Pancreas (tissue), 10 donors: ENCODE results near the gene RAB15. TPM values are rescaled to one million over a fixed set of nuclear protein-coding genes. Genes with fewer than 3 reads are reported as not detected.
A peak's percentile ranks its signal among the peaks of the same experiment; 100 is the strongest.

Experiments used
- ATAC-seq, 4 donors: fragments of 200-7000 bp; cut with Tn5 transposase; one replicate each; pipeline versions ENCODE4 v1.8.0 to v1.9.1; 2020; ENCODE audit warnings: mild to moderate bottlenecking in 4 of 4, moderate library complexity in 4 of 4
- DNase-seq, 6 donors: peaks; one replicate each; pipeline ENCODE4 v3.0.0-alpha.2; 2020
- FAIRE-seq: peaks from 2 replicates; lab custom pipeline; 2012; peaks lifted over from hg19 to GRCh38; lab: Jason Lieb, UNC
- H3K27ac ChIP-seq, 4 donors: fragments of 200-600 bp; sonication (generic); 1 replicate in 3 of 4; 2 replicates in 1 of 4; pipeline versions ENCODE4 v1.5.0 to v1.8.0; 2020
- H3K27me3 ChIP-seq, 4 donors: fragments of 200-600 bp; one replicate each; pipeline ENCODE4 v1.8.0; 2021
- H3K36me3 ChIP-seq, 3 donors: fragments of 200-600 bp; sonication (generic) in 1 of 3; one replicate each; pipeline versions ENCODE4 v1.5.0 to v1.8.0; 2020 to 2021
- H3K4me1 ChIP-seq, 3 donors: fragments of 200-600 bp; one replicate each; pipeline ENCODE4 v1.8.0; 2021
- H3K4me3 ChIP-seq, 4 donors: fragments of 200-600 bp; sonication (generic) in 2 of 4; one replicate each; pipeline versions ENCODE4 v1.5.0 to v1.8.0; 2020 to 2021
- H3K9me3 ChIP-seq, 4 donors: fragments of 200-600 bp; one replicate each; pipeline ENCODE4 v1.8.0; 2021
- WGBS, 2 donors: extraction: QIAGEN DNeasy Blood & Tissue Kit; methylation state at CpG; one replicate each; pipeline ENCODE4 v1.1.7; 2013; 5-methylcytosine and 5-hydroxymethylcytosine counted together
- intact Hi-C, 3 donors: fragments of 100-400 bp; cut with DNase I; formaldehyde crosslinking; loops; one replicate each; pipeline versions ENCODE4 v1.11.1 to v1.14.2; 2022
- polyA plus RNA-seq, 2 donors: library from polyadenylated mRNA; stranded (reverse); fragments of 200-250 nt; gene quantifications; one replicate each; pipeline ENCODE4 v1.2.3, GENCODE V29; 2013
- total RNA-seq, 6 donors: library from RNA; stranded (reverse); fragmentation: NEBNext Ultra II Directional in 4 of 6; extraction: Animal tissue kit (Norgen Biotek cat#: 25700) in 4 of 6; gene quantifications; one replicate each; pipeline versions ENCODE4 v1.2.1 to v1.2.4, GENCODE V29; 2021 to 2023
- TF ChIP-seq, protein P1 (sequence below), 4 donors: fragments of 200-600 bp; sonication (generic) in 3 of 4; IDR thresholded peaks; one replicate each; pipeline versions ENCODE4 v1.5.0 to v1.8.0; 2021; ENCODE audit warnings: antibody characterized with exemption in 4 of 4
- donor health status: healthy with polysubstance abuse.
- donor health status: DM: no; HTN: no; CAD: no; lungs with moderate emphysema.
- donor health status: DM: no; HTN: no; CAD: no.
- donor health status: control.
- donor health status: control.
- donor health status: Bipolar disorder and iron deficiency.
- donor health status: DM: yes; HTN: yes; CAD: no.
- donor health status: DM: no; HTN: no; CAD: no.
- donor health status: DM: no; HTN: no; CAD: no.
- donor health status: DM: yes; HTN: yes; CAD: no.

Gene RAB15
- total and polyA plus RNA-seq, 8 donors, result 4.6 to 18.8 (median 7.1) TPM

GRCh38 chr14:64973026-64973442, 898 bp upstream of the RAB15 start:
- 79 to 81% methylated on average over 8 of the region's 8 CpGs for WGBS, 2 donors
- TF ChIP-seq, protein P1, sequence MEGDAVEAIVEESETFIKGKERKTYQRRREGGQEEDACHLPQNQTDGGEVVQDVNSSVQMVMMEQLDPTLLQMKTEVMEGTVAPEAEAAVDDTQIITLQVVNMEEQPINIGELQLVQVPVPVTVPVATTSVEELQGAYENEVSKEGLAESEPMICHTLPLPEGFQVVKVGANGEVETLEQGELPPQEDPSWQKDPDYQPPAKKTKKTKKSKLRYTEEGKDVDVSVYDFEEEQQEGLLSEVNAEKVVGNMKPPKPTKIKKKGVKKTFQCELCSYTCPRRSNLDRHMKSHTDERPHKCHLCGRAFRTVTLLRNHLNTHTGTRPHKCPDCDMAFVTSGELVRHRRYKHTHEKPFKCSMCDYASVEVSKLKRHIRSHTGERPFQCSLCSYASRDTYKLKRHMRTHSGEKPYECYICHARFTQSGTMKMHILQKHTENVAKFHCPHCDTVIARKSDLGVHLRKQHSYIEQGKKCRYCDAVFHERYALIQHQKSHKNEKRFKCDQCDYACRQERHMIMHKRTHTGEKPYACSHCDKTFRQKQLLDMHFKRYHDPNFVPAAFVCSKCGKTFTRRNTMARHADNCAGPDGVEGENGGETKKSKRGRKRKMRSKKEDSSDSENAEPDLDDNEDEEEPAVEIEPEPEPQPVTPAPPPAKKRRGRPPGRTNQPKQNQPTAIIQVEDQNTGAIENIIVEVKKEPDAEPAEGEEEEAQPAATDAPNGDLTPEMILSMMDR (IDR thresholded peaks at IDR 0.05), result no peak
- Histone ChIP-seq H3K36me3 (no peaks in the 10 kb centered on the region), H3K9me3 (no peaks in the 10 kb centered on the region), H3K27ac (no peak overlapping the region), H3K27me3 (no peaks in the 10 kb centered on the region), H3K4me3 (no peak overlapping the region), H3K4me1 (peaks cover 0 to 10% (median 0%) of the 10 kb centered on the region in 3 donors)
- intact Hi-C loops, result loop anchor here in 1 of 3 donors (10.0 kb wide), 1 partner anchor 148 kb away; no protein-coding TSS in a partner anchor
- ATAC-seq, result no peak
- FAIRE-seq, result no peak
- no peak for DNase-seq

GRCh38 chr14:64971491-64971942, 619 bp downstream of the RAB15 start:
- WGBS, 2 donors, result 5 to 6% methylated on average over 20 to 31 of the region's 31 CpGs
- Histone ChIP-seq H3K36me3 (no peaks in the 10 kb centered on the region), H3K27ac (no peak overlapping the region), H3K9me3 (no peaks in the 10 kb centered on the region), H3K27me3 (no peaks in the 10 kb centered on the region), H3K4me3 (peak overlapping the region; percentile 34 to 82 (median 76)), H3K4me1 (peaks cover 0 to 10% (median 0%) of the 10 kb centered on the region in 3 donors)
- intact Hi-C loops, result loop anchor here in 1 of 3 donors (10.0 kb wide), 1 partner anchor 147 kb away; no protein-coding TSS in a partner anchor
- peak in 2 of 4 donors; percentile 6 to 17 for ATAC-seq
- DNase-seq, result no peak
- TF ChIP-seq, protein P1 (IDR thresholded peaks at IDR 0.05), result no peak
- FAIRE-seq, result no peak

DNA sequence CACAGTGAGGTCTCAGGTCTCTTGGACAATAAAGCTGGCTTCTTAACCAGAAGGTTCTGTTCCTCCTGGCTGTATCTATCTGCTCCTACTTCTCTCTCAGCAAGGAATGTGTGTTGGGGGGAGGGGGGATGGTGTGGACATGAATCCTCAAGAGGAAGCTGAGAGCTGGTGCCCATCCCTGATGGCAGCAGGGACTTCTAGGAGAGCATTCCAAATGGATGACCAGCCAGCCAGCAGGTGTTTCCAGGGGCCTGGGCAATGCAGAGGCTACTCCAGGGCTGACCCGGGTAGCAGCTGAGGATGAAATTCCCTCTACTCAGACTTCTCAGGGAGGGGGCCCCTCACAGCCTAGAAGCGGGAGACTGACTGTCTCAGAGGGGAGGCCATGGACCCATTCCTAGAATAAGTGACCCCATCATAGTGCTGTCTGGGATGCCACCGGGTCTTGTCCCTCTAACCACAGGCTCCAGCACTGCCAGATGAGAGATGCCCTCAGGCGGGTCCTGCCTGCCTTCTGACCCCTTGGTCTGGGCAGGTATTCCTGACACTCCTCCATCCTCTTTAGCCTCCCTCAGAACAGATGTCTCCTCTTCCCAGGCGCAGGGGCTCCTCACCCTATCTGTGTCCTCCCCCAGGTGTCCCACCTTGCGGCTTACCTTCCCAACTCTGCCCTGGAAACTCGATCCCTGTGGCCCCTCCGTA, 1.2 kb downstream of the RAB15 start:
- FAIRE-seq (no peak), ATAC-seq (peak in 3 of 4 donors; percentile 5 to 32 (median 18)), DNase-seq (no peak)
- H3K4me3 ChIP-seq, result peak overlapping the region in 3 of 4 donors; percentile 72 to 82 (median 81)
- H3K27ac ChIP-seq, result no peak overlapping the region
- 62 to 71% methylated on average over 8 of the region's 8 CpGs for WGBS, 2 donors
- H3K36me3 ChIP-seq, result no peaks in the 10 kb centered on the region
- TF ChIP-seq, protein P1 (IDR thresholded peaks at IDR 0.05), result no peak
- H3K4me1 ChIP-seq, result peaks cover 0 to 10% (median 0%) of the 10 kb centered on the region in 3 donors
- H3K27me3 ChIP-seq, result no peaks in the 10 kb centered on the region
- H3K9me3 ChIP-seq, result no peaks in the 10 kb centered on the region
- intact Hi-C loops, result loop anchor here in 1 of 3 donors (10.0 kb wide), 1 partner anchor 146 kb away; no protein-coding TSS in a partner anchor

DNA sequence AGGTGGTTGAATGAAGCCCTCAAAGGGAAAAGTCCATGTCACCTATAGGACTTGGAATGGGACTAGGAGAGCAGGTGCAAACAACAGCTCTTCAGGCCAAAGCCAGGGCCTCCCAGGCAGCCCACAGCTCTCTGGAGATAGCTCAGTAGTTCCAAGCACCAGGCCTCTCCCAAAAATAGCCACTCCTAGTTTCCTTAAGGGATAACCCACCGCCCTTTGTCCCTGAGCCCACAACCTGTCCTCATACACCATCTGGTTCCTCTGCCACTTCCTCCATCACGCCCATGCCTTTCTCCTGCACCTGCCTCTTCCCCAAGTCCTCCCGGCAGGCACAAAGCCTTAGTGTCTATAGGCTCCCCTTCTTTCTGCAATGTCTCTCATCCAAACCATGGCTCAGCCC, 2.1 kb downstream of the RAB15 start:
- FAIRE-seq (no peak), ATAC-seq (no peak), DNase-seq (peak in 1 of 6 donors; percentile 35)
- Histone ChIP-seq H3K9me3 (no peaks in the 10 kb centered on the region), H3K4me1 (peaks cover 0 to 10% (median 0%) of the 10 kb centered on the region in 3 donors), H3K27me3 (no peaks in the 10 kb centered on the region), H3K36me3 (no peaks in the 10 kb centered on the region), H3K27ac (no peak overlapping the region), H3K4me3 (no peak overlapping the region)
- 79 to 87% methylated on average over 3 of the region's 3 CpGs for WGBS, 2 donors
- TF ChIP-seq, protein P1 (IDR thresholded peaks at IDR 0.05), result no peak
- intact Hi-C loops, result loop anchor here in 1 of 3 donors (10.0 kb wide), 1 partner anchor 145 kb away; no protein-coding TSS in a partner anchor
